HG03558 (cell line): Measurements from ENCODE around the gene TMEM273.
"Not testable (repeated sequence)": the region's sequence is repeated elsewhere in the genome, so short reads cannot be mapped to it uniquely, and the experiment has no call there.

ENCODE experiments used
- ATAC-seq: cut with Tn5 transposase; IDR thresholded peaks from one replicate; pipeline ENCODE4 v1.9.1; 2021; ENCODE audit warnings: moderate number of reproducible peaks; ENCODE audit not compliant: unreplicated experiment; ENCODE audit errors: extremely low read depth

Gene TMEM273

GRCh38 chr10:49207113-49207512, 18.9 kb upstream of the TMEM273 start:
- peak; percentile 45 for ATAC-seq

GRCh38 chr10:49205206-49205605, 17.0 kb upstream of the TMEM273 start:
- ATAC-seq = no peak

- no peak for ATAC-seq
Measured at GRCh38 chr10:49204119-49204518, 15.9 kb upstream of the TMEM273 start.

GRCh38 chr10:49202266-49202665, 14.1 kb upstream of the TMEM273 start:
- no peak for ATAC-seq

- ATAC-seq = no peak
Measured at GRCh38 chr10:49200854-49201253, 12.7 kb upstream of the TMEM273 start.

- ATAC-seq = no peak
Measured at GRCh38 chr10:49197171-49197570, 9.0 kb upstream of the TMEM273 start.

- ATAC-seq = not testable (repeated sequence)
Measured at GRCh38 chr10:49195864-49196263, 7.7 kb upstream of the TMEM273 start.

GRCh38 chr10:49194212-49194920, 6.2 kb upstream of the TMEM273 start:
- no peak for ATAC-seq

- ATAC-seq = no peak
Measured at GRCh38 chr10:49191349-49191748, 3.2 kb upstream of the TMEM273 start.

- no peak for ATAC-seq
Measured at GRCh38 chr10:49189422-49189821, 1.2 kb upstream of the TMEM273 start.

- ATAC-seq = no peak
Measured at GRCh38 chr10:49187044-49187484, 1.1 kb downstream of the TMEM273 start.

GRCh38 chr10:49186613-49187012, 1.6 kb downstream of the TMEM273 start:
- ATAC-seq = no peak

GRCh38 chr10:49185213-49185612, 3.0 kb downstream of the TMEM273 start:
- no peak for ATAC-seq

- no peak for ATAC-seq
Measured at GRCh38 chr10:49184642-49185111, 3.5 kb downstream of the TMEM273 start.

GRCh38 chr10:49183596-49184542, 4.3 kb downstream of the TMEM273 start:
- ATAC-seq = no peak

GRCh38 chr10:49182776-49183175, 5.4 kb downstream of the TMEM273 start:
- no peak for ATAC-seq

GRCh38 chr10:49180444-49180860, 7.7 kb downstream of the TMEM273 start:
- no peak for ATAC-seq

- ATAC-seq = no peak
Measured at GRCh38 chr10:49179699-49180443, 8.3 kb downstream of the TMEM273 start.

GRCh38 chr10:49178489-49179471, 9.4 kb downstream of the TMEM273 start:
- ATAC-seq = no peak
